ENCODE results near the gene TLE2. TPM values are rescaled to one million over a fixed set of nuclear protein-coding genes. Genes with fewer than 3 reads are reported as not detected.
"Not testable (repeated sequence)": the region's sequence is repeated elsewhere in the genome, so short reads cannot be mapped to it uniquely, and the experiment has no call there.

The TLE2 gene
- total RNA-seq, 1 donor: 4.4 TPM

GRCh38 chr19:3015126-3016057 is 13.7 kb downstream of the TLE2 start:
- Histone ChIP-seq H3K4me3 (ENCODE audit: low read length) (no peak overlapping the region), H3K4me1 (ENCODE audit: insufficient read depth, low read length) (no peaks in the 10 kb centered on the region), H3K27me3 (ENCODE audit: insufficient read depth, low read length) (no peaks in the 10 kb centered on the region), H3K9me3 (ENCODE audit: low read depth, low read length) (no peaks in the 10 kb centered on the region)

- no peaks in the 10 kb centered on the region for H3K9me3 ChIP-seq (ENCODE audit: low read depth, low read length)
- H3K27me3 ChIP-seq (ENCODE audit: insufficient read depth, low read length): no peaks in the 10 kb centered on the region
- no peaks in the 10 kb centered on the region for H3K4me1 ChIP-seq (ENCODE audit: insufficient read depth, low read length)
- H3K4me3 ChIP-seq (ENCODE audit: low read length): no peak overlapping the region
Observed at GRCh38 chr19:3014135-3014534, 14.9 kb downstream of the TLE2 start.

- Histone ChIP-seq H3K4me3 (ENCODE audit: low read length) (no peak overlapping the region), H3K9me3 (ENCODE audit: low read depth, low read length) (no peaks in the 10 kb centered on the region), H3K27me3 (ENCODE audit: insufficient read depth, low read length) (no peaks in the 10 kb centered on the region), H3K4me1 (ENCODE audit: insufficient read depth, low read length) (no peaks in the 10 kb centered on the region)
Observed at GRCh38 chr19:3013263-3013725, 15.8 kb downstream of the TLE2 start.

GRCh38 chr19:3012621-3013262 is 16.3 kb downstream of the TLE2 start:
- Histone ChIP-seq H3K4me1 (ENCODE audit: insufficient read depth, low read length) (no peaks in the 10 kb centered on the region), H3K27me3 (ENCODE audit: insufficient read depth, low read length) (no peaks in the 10 kb centered on the region), H3K4me3 (ENCODE audit: low read length) (no peak overlapping the region), H3K9me3 (ENCODE audit: low read depth, low read length) (no peaks in the 10 kb centered on the region)

- not testable (repeated sequence) for H3K4me1 ChIP-seq (ENCODE audit: insufficient read depth, low read length); H3K4me3 ChIP-seq (ENCODE audit: low read length); H3K27me3 ChIP-seq (ENCODE audit: insufficient read depth, low read length); H3K9me3 ChIP-seq (ENCODE audit: low read depth, low read length)
Observed at GRCh38 chr19:3012059-3012458, 17.0 kb downstream of the TLE2 start.

- Histone ChIP-seq H3K4me3 (ENCODE audit: low read length) (no peak overlapping the region), H3K4me1 (ENCODE audit: insufficient read depth, low read length) (no peaks in the 10 kb centered on the region), H3K9me3 (ENCODE audit: low read depth, low read length) (no peaks in the 10 kb centered on the region), H3K27me3 (ENCODE audit: insufficient read depth, low read length) (no peaks in the 10 kb centered on the region)
Observed at GRCh38 chr19:3010871-3011270, 18.2 kb downstream of the TLE2 start.

GRCh38 chr19:3008994-3009393 is 20.1 kb downstream of the TLE2 start:
- Histone ChIP-seq H3K4me3 (ENCODE audit: low read length) (no peak overlapping the region), H3K9me3 (ENCODE audit: low read depth, low read length) (no peaks in the 10 kb centered on the region), H3K4me1 (ENCODE audit: insufficient read depth, low read length) (no peaks in the 10 kb centered on the region), H3K27me3 (ENCODE audit: insufficient read depth, low read length) (no peaks in the 10 kb centered on the region)

- Histone ChIP-seq H3K9me3 (ENCODE audit: low read depth, low read length) (no peaks in the 10 kb centered on the region), H3K27me3 (ENCODE audit: insufficient read depth, low read length) (no peaks in the 10 kb centered on the region), H3K4me1 (ENCODE audit: insufficient read depth, low read length) (no peaks in the 10 kb centered on the region), H3K4me3 (ENCODE audit: low read length) (no peak overlapping the region)
Observed at GRCh38 chr19:3007975-3008374, 21.1 kb downstream of the TLE2 start.

GRCh38 chr19:3006075-3006767 is 22.9 kb downstream of the TLE2 start:
- no peaks in the 10 kb centered on the region for H3K4me1 ChIP-seq (ENCODE audit: insufficient read depth, low read length)
- H3K27me3 ChIP-seq (ENCODE audit: insufficient read depth, low read length): no peaks in the 10 kb centered on the region
- H3K4me3 ChIP-seq (ENCODE audit: low read length): no peak overlapping the region
- H3K9me3 ChIP-seq (ENCODE audit: low read depth, low read length): no peaks in the 10 kb centered on the region

GRCh38 chr19:3005345-3005744 is 23.7 kb downstream of the TLE2 start:
- H3K4me3 ChIP-seq (ENCODE audit: low read length): no peak overlapping the region
- H3K9me3 ChIP-seq (ENCODE audit: low read depth, low read length): no peaks in the 10 kb centered on the region
- H3K27me3 ChIP-seq (ENCODE audit: insufficient read depth, low read length): no peaks in the 10 kb centered on the region
- H3K4me1 ChIP-seq (ENCODE audit: insufficient read depth, low read length): no peaks in the 10 kb centered on the region

- Histone ChIP-seq H3K9me3 (ENCODE audit: low read depth, low read length) (no peaks in the 10 kb centered on the region), H3K4me3 (ENCODE audit: low read length) (no peak overlapping the region), H3K27me3 (ENCODE audit: insufficient read depth, low read length) (no peaks in the 10 kb centered on the region), H3K4me1 (ENCODE audit: insufficient read depth, low read length) (no peaks in the 10 kb centered on the region)
Observed at GRCh38 chr19:3004522-3004921, 24.6 kb downstream of the TLE2 start.

GRCh38 chr19:3003046-3003445 is 26.0 kb downstream of the TLE2 start:
- Histone ChIP-seq H3K4me3 (ENCODE audit: low read length) (no peak overlapping the region), H3K9me3 (ENCODE audit: low read depth, low read length) (no peaks in the 10 kb centered on the region), H3K4me1 (ENCODE audit: insufficient read depth, low read length) (no peaks in the 10 kb centered on the region), H3K27me3 (ENCODE audit: insufficient read depth, low read length) (no peaks in the 10 kb centered on the region)

GRCh38 chr19:3001235-3001800 is 27.8 kb downstream of the TLE2 start:
- Histone ChIP-seq H3K4me3 (ENCODE audit: low read length) (no peak overlapping the region), H3K4me1 (ENCODE audit: insufficient read depth, low read length) (no peaks in the 10 kb centered on the region), H3K27me3 (ENCODE audit: insufficient read depth, low read length) (no peaks in the 10 kb centered on the region), H3K9me3 (ENCODE audit: low read depth, low read length) (no peaks in the 10 kb centered on the region)

GRCh38 chr19:2998642-2999041 is 30.4 kb downstream of the TLE2 start:
- H3K4me1 ChIP-seq (ENCODE audit: insufficient read depth, low read length): no peaks in the 10 kb centered on the region
- no peak overlapping the region for H3K4me3 ChIP-seq (ENCODE audit: low read length)
- H3K9me3 ChIP-seq (ENCODE audit: low read depth, low read length): no peaks in the 10 kb centered on the region
- H3K27me3 ChIP-seq (ENCODE audit: insufficient read depth, low read length): no peaks in the 10 kb centered on the region

GRCh38 chr19:2997720-2998119 is 31.4 kb downstream of the TLE2 start:
- H3K9me3 ChIP-seq (ENCODE audit: low read depth, low read length): no peaks in the 10 kb centered on the region
- H3K4me3 ChIP-seq (ENCODE audit: low read length): no peak overlapping the region
- no peaks in the 10 kb centered on the region for H3K27me3 ChIP-seq (ENCODE audit: insufficient read depth, low read length)
- H3K4me1 ChIP-seq (ENCODE audit: insufficient read depth, low read length): no peaks in the 10 kb centered on the region

Measured in mononuclear cell (primary cell).